ENCODE data around the gene ZSCAN16. TPM values are rescaled to one million over a fixed set of nuclear protein-coding genes. Genes with fewer than 3 reads are reported as not detected.

ZSCAN16 gene
- total and polyA plus RNA-seq, 2 of the 13 experiments (the other 11 are each of a cell fraction or from before 2014, with no cell fraction given): 5.7 to 12.7 TPM

- TF ChIP-seq ZNF142 (CRISPR knock-in tag; IDR thresholded peaks at IDR 0.05) (peak; percentile 95), SP5 (CRISPR knock-in tag; IDR thresholded peaks at IDR 0.05; ENCODE audit: borderline replicate concordance, low read depth) (0 out of 2 replicates have a peak, but pooled peaks have one; percentile 28), PRDM15 (CRISPR knock-in tag; IDR thresholded peaks at IDR 0.05) (no peak), HIC2 (CRISPR knock-in tag; IDR thresholded peaks at IDR 0.05; ENCODE audit: low read depth) (no peak), ZNF124 (CRISPR knock-in tag; IDR thresholded peaks at IDR 0.05) (no peak), KDM5B (CRISPR knock-in tag; IDR thresholded peaks at IDR 0.05; ENCODE audit: borderline replicate concordance) (peak; percentile 81; the same call in 1 of the 2 replicates), ZNF3 (CRISPR knock-in tag; IDR thresholded peaks at IDR 0.05) (peak; percentile 55; the same call in 1 of the 2 replicates), MAF1 (CRISPR knock-in tag; IDR thresholded peaks at IDR 0.05; ENCODE audit: borderline replicate concordance) (peak; percentile 48; the same call in 1 of the 2 replicates), NCOA5 (CRISPR knock-in tag; IDR thresholded peaks at IDR 0.05) (no peak; the same call in 1 of the 2 replicates), ZNF460 (CRISPR knock-in tag; IDR thresholded peaks at IDR 0.05; ENCODE audit: borderline replicate concordance) (no peak), GLMP (CRISPR knock-in tag; IDR thresholded peaks at IDR 0.05; ENCODE audit: borderline replicate concordance) (no peak), THAP7 (CRISPR knock-in tag; IDR thresholded peaks at IDR 0.05) (peak; percentile 81; the same call in 1 of the 2 replicates), NR1H2 (CRISPR knock-in tag; IDR thresholded peaks at IDR 0.05; ENCODE audit: borderline replicate concordance, low read depth) (peak; percentile 75), ZNF839 (CRISPR knock-in tag; IDR thresholded peaks at IDR 0.05; ENCODE audit: borderline replicate concordance) (0 out of 2 replicates have a peak, but pooled peaks have one; percentile 85), NFATC3 (CRISPR knock-in tag; IDR thresholded peaks at IDR 0.05) (peak; percentile 93)
Observed at GRCh38 chr6:28124350-28124970, at the start of gene ZSCAN16 (continued).
